NCI-H524 treated with DMSO at 0.1 percent for 48 hours (cell line): ENCODE data around the gene KCNT1.

Source experiments
- DNase-seq: peaks from one replicate; lab custom pipeline; 2025; lab: John Stamatoyannopoulos, UW

KCNT1 gene

DNA sequence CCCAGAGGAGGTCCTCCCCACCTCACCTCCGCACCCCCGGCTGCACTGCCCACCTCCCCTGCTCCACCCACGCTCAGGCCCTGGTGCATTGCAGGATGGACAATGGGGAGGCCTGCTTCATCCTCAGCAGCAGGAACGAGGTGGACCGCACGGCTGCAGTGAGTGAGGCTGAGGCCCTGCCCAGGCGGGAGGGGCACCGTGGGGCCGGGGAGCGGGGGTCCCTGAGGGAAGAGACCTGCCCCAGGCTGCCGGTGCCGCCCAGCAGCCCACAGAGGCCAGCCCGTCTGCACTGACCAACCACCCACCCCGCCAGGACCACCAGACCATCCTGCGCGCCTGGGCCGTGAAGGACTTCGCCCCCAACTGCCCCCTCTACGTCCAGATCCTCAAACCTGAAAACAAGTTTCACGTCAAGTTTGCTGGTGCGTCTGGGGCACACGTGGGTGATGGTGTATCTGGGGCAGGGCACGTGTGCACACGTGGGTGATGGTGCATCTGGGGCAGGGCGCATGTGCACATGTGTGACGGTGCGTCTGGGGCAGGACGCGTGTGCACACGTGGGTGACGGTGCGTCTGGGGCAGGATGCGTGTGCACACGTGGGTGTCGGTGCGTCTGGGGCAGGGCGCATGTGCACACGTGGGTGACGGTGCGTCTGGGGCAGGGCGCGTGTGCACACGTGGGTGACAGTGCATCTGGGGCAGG, 66.7 kb downstream of the KCNT1 start:
- DNase-seq: no peak

DNA sequence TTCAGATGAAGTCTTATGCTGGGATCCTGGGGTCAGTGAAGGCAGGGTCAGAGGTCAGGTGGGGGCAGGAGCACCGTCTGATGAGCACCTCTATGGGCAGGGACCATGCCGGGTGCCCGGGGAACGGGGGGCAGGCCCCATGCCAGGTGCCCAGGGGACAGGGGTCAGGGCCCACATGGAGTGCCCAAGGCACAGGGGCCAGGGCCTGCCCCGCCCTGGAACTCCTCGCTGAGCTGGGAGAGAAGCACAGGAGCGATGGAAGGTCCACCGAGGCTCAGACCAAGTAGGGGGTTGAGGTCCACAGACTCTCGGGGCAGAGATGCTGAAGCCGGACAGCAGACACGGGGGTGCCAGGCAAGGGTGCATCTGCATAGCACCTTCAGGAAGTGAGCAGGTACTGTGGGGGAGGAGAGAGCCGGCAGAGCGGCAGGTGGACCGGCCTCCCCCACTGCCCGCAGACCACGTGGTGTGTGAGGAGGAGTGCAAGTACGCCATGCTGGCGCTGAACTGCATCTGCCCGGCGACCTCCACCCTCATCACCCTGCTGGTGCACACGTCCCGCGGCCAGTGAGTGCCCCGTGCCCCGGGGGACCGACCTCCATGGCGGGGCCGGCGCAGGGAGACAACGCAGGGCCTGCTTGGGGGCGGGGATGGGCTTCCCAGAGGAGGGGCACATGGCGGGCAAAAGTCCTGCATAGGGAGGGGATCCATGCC, 67.7 kb downstream of the KCNT1 start:
- no peak for DNase-seq

GRCh38 chr9:135770203-135770535, 68.2 kb downstream of the KCNT1 start:
- DNase-seq: no peak

- no peak for DNase-seq
Observed at GRCh38 chr9:135770771-135771170, 68.8 kb downstream of the KCNT1 start.

GRCh38 chr9:135771401-135772051, 69.5 kb downstream of the KCNT1 start:
- no peak for DNase-seq

DNA sequence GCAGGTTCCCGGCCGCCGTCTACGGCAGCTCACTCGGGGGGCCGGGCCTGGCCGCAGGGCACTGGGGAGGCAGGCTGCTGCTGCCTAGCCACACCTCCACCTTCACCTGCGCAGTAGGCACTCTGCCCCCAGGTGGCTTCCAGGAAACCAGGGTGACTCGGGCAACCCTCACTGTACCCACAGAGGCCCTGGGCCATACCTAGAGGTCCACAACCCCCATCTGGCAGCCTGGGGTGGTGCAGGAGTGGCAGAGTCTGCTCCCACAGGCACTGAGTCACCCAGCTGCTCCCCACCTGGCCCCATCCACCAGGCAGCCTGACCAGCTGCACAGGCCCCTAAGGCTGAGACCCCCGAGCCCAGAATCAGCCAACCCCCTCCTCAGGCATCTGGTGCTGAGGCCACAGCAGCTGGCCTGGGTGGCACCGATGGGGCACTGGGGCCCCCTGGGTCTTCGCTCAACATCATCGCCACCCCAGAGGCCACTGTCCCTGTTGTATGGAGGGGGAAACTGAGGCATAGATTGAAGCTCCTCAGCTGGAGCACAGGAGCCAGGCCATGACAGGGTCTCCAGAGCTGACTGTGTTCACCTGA, 70.2 kb downstream of the KCNT1 start:
- DNase-seq: no peak

- DNase-seq: no peak
Observed at GRCh38 chr9:135772702-135773493, 70.9 kb downstream of the KCNT1 start.

GRCh38 chr9:135773530-135774238, 71.7 kb downstream of the KCNT1 start:
- DNase-seq: no peak

DNA sequence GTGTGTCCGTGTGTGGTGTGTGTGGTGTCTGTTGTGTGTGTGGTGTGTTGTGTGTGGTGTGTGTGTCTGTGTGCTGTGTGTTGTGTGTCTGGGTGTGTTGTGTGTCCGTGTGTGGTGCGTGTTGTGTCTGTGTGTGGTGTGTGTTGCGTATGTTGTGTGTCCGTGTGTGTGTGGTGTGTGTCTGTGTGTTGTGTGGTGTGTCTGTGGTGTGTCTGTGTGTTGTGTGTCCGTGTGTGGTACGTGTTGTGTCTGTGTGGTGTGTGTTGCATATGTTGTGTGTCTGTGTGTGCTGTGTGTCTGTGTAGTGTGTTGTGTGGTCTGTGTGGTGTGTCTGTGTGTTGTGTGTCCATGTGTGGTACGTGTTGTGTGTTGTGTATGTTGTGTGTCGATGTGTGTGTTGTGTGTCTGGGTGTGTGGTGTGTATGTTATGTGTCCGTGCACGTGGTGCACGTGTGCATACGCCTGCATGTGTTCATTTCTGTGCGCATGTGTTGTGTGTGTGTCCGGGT, 72.3 kb downstream of the KCNT1 start:
- no peak for DNase-seq

DNA sequence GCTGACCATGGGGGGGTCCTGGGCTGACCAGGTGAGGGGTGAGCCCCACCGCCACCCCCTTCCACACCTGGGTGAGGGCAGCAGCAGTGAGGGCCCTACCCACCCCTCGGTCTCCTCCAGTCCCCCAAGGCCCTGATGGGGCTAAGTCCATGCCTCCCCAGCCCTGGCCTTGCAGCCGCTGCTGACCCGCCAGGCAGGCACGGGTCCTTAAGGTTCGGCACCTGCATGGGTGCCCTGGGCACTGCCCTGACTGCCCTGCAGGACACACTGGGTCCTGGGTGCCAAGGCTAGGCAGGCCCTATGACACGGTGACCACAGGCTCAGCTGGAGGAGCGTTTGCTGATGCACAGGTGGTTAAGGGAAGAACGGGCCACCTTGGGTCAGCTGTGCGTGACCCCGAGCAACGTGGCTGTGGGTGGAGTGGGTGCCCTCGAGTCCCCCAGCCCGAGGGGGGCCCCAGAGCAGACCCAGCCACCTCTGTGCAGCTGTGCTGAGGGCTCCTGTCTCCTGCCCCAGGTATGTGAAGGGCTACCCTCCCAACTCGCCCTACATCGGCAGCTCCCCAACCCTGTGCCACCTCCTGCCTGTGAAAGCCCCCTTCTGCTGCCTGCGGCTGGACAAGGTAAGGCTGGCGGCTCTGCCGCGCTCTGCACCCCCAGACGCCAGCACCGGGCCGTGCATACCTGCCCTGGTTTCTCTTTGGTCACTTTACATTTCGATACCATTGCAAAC, 73.0 kb downstream of the KCNT1 start:
- no peak for DNase-seq

DNA sequence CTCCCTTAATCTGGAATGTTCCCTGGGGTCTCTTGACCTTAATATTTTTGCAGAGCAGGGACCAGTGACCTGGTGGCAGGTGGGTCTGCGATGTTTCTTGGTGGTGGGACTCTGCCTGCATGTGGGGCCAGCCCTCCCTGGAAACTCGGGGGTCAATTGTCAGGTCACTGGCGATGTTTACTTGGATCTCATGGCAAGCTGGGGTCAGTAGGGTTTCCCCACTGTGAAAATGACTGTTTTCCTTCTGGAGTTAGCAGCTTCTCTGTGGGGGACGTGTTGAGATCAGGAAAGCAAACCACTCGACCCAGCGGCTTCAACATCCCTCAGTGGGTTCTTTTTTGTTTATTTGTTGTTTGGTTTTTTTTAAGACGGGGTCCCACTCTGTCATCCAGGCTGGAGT, 73.9 kb downstream of the KCNT1 start:
- no peak for DNase-seq

DNA sequence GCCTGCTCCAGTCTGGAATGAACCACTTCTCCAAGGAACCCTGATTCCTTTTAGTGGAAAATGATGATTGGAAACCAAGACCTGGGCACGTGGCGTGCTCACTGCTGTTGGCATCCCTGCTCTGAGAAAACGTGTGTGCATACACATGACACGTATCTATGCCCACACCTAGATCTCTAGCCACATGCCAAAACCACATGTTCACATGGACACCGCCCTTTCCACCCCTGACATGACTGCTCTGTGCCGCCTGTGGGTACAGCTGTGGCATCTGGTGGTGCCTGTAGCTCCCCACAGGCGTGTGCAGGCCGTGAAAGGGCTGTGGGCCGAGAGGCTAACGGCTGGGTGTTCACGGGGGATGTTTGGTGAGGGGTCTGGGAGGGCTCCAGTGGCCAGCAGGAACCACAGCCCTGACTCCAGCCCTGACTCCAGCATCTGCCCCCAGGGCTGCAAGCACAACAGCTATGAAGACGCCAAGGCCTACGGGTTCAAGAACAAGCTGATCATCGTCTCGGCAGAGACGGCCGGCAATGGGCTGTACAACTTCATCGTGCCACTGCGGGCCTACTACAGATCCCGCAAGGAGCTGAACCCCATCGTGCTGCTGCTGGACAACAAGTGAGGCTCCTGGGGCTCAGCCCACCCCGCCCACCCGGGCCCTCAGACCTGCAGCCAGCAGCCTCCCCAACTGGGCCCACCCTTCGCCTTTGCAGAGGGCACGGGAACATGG, 75.1 kb downstream of the KCNT1 start:
- no peak for DNase-seq

- DNase-seq: no peak
Observed at GRCh38 chr9:135777623-135778177, 75.7 kb downstream of the KCNT1 start.

- no peak for DNase-seq
Observed at GRCh38 chr9:135778421-135778820, 76.4 kb downstream of the KCNT1 start.

- DNase-seq: no peak
Observed at GRCh38 chr9:135779571-135779970, 77.6 kb downstream of the KCNT1 start.

DNA sequence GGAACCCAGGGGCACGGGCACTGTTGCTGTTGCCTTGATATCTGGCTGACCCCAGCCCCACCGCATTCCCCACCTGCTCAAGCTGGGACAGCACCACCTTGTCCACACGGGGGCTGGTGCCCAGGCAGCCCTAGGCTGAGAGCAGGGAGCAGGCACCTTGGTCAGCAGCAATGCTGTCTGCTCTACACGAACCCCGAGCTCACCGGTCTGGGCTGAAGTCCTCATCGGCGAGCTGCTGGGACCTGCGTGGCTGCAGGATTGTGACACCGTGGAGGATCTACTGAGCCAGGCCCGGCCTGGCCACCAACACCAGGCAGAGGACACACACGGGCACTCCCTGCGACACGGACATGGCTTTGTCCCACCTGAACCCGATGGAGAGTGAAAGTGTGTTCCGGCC, 78.1 kb downstream of the KCNT1 start:
- no peak for DNase-seq

GRCh38 chr9:135780626-135781025, 78.6 kb downstream of the KCNT1 start:
- no peak for DNase-seq

DNA sequence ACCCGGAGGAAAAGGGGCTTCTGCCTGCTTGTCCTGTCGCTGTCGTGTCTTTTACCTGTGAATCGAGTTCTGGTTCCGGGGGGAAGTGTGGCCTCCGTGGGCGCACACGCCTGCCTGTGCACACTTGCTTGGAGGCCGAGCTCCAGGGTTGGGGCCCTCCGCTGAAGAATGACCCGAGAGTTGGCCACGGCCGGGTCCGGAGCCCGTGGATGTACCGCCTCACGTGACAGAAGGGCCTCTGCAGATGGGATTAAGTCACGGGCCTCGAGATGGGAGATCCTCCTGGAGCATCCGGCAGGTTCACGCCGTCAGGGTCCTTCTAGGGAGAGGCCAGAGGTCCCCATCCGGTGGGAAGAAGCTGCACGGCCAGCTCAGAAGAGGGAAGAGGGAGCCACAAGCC, 81.0 kb downstream of the KCNT1 start:
- no peak for DNase-seq

DNA sequence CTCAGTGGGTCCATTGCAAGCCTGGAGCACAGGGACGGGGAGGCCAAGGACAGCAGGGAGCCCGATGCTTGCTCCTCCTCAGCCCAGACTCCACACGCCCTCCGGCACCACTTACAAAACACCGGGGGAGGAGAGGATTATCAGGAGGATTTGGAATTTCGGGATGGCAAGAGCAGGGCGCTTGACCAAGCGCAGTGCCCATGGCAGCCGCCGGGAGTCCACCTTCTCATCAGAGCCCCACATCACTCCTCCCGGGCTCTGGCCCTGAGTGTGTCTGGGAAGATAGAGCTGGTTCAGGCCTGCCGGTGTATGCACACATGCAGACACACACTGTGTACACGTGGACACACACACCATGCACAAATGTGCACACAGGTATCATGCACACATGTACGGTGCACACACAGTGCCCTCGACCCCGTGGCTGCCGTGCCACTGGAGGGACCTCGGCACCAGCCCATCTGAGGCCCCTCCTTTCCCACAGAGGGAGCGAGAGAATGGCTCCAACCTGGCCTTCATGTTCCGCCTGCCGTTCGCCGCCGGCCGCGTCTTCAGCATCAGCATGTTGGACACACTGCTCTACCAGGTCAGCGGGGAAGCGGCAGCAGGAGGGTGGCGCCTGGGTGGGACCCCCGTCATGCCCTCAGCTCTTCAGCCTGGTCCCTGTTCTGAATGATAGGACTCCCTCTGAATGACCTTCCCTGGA, 81.7 kb downstream of the KCNT1 start:
- DNase-seq: no peak
